ENCODE measurements around the gene TUT1.
"Not testable (repeated sequence)": the region's sequence is repeated elsewhere in the genome, so short reads cannot be mapped to it uniquely, and the experiment has no call there.

The TUT1 gene

GRCh38 chr11:62599069-62599696 is 7.9 kb upstream of the TUT1 start:
- DNase-seq (ENCODE audit: low spot score): peak; percentile 94
- TF ChIP-seq, protein P1, sequence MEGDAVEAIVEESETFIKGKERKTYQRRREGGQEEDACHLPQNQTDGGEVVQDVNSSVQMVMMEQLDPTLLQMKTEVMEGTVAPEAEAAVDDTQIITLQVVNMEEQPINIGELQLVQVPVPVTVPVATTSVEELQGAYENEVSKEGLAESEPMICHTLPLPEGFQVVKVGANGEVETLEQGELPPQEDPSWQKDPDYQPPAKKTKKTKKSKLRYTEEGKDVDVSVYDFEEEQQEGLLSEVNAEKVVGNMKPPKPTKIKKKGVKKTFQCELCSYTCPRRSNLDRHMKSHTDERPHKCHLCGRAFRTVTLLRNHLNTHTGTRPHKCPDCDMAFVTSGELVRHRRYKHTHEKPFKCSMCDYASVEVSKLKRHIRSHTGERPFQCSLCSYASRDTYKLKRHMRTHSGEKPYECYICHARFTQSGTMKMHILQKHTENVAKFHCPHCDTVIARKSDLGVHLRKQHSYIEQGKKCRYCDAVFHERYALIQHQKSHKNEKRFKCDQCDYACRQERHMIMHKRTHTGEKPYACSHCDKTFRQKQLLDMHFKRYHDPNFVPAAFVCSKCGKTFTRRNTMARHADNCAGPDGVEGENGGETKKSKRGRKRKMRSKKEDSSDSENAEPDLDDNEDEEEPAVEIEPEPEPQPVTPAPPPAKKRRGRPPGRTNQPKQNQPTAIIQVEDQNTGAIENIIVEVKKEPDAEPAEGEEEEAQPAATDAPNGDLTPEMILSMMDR (IDR thresholded peaks at IDR 0.05; ENCODE audit: extremely low read depth, missing control alignments): no peak

DNA sequence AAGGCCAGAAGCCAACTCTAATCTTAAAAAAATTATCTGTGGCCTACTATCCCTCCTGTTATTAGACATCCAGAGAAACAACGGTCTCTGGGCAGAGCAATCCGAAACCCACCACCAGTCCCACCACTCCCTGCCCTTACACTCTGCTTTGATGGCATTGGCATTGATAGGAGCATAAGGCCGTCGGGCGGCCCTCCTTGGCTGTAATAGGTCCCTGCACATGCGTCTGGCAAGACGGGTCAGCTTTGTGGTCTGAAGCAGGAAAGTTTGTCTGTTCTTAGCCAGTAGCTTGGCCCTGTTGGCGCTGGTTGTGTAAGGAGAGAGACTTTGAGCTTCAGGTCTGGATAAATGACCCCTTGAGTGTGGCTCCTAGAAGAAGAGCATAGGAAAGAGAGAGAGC is 3.8 kb upstream of the TUT1 start:
- no peak for DNase-seq (ENCODE audit: low spot score)
- TF ChIP-seq, protein P1 (IDR thresholded peaks at IDR 0.05; ENCODE audit: extremely low read depth, missing control alignments): no peak

- TF ChIP-seq, protein P1 (IDR thresholded peaks at IDR 0.05; ENCODE audit: extremely low read depth, missing control alignments): peak; percentile 56
Measured at GRCh38 chr11:62593434-62594044, 2.2 kb upstream of the TUT1 start.

GRCh38 chr11:62592989-62593421 is 1.7 kb upstream of the TUT1 start:
- TF ChIP-seq, protein P1 (IDR thresholded peaks at IDR 0.05; ENCODE audit: extremely low read depth, missing control alignments): no peak
- no peak for DNase-seq (ENCODE audit: low spot score)

More at GRCh38 chr11:62593434-62594044, 2.2 kb upstream of the TUT1 start:
- peak; percentile 59 for DNase-seq (ENCODE audit: low spot score)

DNA sequence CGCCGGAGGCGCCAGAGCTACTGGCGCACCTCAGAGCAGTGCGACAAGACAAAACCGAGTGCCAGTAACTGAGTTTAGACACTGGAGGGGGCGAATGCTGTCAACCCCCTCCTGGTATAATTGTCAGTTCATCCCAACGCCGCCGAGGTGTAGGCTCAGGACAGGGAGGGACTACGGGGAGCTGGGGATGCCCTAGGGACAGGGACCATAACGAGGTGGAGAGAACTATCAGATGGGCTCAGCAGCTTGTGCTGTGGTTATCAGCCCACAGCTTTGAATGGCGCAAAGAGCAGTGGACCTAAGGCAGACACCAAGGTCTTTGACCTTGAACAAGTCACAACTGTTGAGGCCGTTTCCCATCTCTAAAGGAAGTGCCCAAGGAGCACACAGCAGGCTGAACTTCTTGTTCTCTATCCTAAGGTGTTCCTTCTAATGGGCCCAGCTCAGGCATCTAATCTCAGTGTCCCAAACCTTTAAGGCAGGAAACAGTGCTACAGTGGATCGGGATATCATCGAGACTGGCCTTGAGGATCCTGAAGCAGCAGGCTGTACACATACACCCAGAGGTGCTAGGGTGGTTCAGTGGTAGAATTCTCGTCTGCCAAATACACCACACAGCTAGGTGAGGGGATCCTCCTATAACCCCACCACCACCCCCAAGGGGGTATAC is 958 bp upstream of the TUT1 start:
- TF ChIP-seq, protein P1 (IDR thresholded peaks at IDR 0.05; ENCODE audit: extremely low read depth, missing control alignments): no peak
- DNase-seq (ENCODE audit: low spot score): no peak

DNA sequence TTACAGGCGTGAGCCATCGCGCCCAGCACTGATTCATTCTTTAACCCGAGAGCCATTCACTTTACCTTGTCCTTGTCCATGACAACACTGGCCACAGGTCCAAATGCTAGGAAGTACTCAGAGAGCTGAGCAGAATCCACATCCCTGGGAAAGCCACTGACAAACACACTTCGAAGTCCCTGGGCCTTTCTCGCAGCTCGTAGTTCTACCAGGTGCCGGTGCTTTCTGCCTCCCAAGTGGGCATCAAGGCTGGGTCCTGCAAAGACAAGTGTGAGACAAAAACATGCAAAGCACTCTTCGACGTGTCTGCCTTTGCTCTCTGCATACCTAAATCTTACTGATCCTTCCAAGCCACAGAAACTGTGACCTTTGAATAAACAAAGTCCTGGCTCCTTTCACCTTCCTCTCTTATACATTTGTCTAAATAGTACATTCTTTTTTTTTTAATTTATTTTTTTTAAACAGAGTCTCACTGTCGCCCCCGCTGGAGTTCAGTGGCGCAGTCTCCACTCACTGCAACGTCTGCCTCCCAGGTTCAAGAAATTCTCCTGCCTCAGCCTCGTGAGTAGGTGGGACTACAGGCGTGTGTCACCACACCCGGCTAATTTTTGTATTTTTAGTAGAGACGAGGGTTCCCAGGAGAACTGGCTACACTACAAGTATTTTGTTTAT is 2.2 kb downstream of the TUT1 start:
- TF ChIP-seq, protein P1 (IDR thresholded peaks at IDR 0.05; ENCODE audit: extremely low read depth, missing control alignments): no peak
- DNase-seq (ENCODE audit: low spot score): no peak

DNA sequence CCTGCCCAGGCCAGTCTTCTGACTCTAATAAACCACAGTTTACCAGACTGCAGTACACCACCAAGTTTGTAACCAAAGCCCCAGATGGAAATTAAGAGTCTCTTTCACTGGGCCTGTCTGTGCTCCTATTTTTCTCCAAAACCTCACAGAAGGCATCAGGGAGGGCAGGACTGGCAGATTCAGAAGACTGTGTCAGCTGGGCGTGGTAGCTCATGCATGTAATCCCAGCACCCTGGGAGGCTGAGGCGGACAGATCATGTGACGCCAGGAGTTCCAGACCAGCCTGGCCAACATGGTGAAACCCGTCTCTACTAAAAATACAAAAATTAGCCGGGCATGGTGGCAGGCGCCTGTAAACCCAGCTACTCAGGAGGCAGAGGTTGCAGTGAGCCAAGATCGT is 6.0 kb downstream of the TUT1 start:
- DNase-seq (ENCODE audit: low spot score): not testable (repeated sequence)

- not testable (repeated sequence) for DNase-seq (ENCODE audit: low spot score)
Measured at GRCh38 chr11:62581735-62582134, 9.6 kb downstream of the TUT1 start.
